GM19372 (cell line): Measurements from ENCODE around the gene TRIM72.
"Not testable (repeated sequence)": the region's sequence is repeated elsewhere in the genome, so short reads cannot be mapped to it uniquely, and the experiment has no call there.

Experiments used
- ATAC-seq: cut with Tn5 transposase; IDR thresholded peaks from one replicate; pipeline ENCODE4 v1.9.1; 2021; ENCODE audit warnings: mild to moderate bottlenecking, low read depth, moderate library complexity; ENCODE audit not compliant: unreplicated experiment

Gene TRIM72

DNA sequence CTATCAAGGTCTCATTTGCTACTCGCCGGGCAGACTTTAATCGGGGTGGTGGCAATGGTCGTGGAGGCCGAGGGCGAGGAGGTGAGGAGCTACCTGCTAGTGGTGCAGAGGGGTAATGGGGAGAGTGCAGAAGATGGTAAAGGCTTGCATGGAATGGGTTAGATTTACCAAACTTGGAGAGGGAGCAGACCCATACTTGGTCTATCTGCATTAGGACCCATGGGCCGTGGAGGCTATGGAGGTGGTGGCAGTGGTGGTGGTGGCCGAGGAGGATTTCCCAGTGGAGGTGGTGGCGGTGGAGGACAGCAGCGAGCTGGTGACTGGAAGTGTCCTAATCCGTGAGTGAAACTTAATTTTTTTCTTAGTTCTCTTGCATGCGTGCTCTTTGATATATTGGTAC lies 23.9 kb upstream of the TRIM72 start:
- ATAC-seq, result no peak

- ATAC-seq, result no peak
These were observed 23.0 kb upstream of the TRIM72 start for GRCh38 chr16:31190818-31191444.

DNA sequence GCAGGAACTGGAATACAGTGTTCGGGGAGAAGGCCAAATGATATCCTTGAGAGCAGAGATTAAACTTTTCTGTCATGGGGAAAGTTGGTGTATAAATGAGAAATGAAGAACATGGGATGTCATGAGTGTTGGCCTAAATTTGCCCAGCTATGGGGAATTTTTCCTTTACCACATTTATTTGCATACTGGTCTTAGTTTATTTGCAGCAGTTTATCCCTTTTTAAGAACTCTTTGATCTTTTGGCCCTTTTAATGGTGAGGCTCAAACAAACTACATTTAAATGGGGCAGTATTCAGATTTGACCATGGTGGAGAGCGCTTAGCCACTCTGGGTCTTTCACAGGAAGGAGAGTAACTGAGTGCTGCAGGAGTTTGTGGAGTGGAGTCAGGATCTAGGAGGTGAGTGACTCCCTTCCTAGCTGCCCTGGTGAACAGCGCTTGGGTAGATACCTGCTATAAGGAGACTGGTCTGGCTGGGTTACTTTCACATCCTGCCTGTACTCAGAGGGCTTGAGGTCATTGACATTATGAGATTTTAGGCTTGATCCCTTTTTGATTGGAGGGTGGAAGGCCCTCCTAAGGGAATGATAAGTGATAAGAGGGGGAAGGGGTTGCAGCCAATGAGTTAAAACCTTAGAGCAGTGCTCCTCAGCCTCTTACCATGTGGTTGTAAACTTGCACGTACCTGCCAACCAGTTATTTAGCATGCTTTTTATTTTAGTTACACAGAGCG lies 22.1 kb upstream of the TRIM72 start:
- no peak for ATAC-seq

GRCh38 chr16:31192856-31193642 lies 20.9 kb upstream of the TRIM72 start:
- no peak for ATAC-seq

- ATAC-seq, result no peak
These were observed 20.0 kb upstream of the TRIM72 start for GRCh38 chr16:31193874-31194273.

GRCh38 chr16:31194898-31195297 lies 19.0 kb upstream of the TRIM72 start:
- ATAC-seq, result no peak

DNA sequence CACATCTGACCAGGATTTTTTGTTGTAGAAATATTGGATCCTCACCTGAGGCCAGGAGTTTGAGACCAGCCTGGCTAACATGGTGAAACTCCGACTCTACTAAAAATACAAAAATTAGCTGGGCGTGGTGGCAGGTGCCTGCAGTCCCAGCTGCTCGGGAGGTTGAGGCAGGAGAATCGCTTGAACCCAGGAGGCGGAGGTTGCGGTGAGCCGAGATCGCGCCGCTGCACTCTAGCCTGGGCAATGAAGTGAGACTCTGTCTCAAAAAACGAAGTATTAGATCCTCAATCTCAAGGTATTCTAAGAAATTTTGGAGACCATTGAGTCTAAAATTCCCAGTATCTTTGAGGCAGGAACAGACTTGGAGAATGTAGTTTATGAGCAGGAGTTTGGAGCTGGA lies 18.1 kb upstream of the TRIM72 start:
- not testable (repeated sequence) for ATAC-seq

DNA sequence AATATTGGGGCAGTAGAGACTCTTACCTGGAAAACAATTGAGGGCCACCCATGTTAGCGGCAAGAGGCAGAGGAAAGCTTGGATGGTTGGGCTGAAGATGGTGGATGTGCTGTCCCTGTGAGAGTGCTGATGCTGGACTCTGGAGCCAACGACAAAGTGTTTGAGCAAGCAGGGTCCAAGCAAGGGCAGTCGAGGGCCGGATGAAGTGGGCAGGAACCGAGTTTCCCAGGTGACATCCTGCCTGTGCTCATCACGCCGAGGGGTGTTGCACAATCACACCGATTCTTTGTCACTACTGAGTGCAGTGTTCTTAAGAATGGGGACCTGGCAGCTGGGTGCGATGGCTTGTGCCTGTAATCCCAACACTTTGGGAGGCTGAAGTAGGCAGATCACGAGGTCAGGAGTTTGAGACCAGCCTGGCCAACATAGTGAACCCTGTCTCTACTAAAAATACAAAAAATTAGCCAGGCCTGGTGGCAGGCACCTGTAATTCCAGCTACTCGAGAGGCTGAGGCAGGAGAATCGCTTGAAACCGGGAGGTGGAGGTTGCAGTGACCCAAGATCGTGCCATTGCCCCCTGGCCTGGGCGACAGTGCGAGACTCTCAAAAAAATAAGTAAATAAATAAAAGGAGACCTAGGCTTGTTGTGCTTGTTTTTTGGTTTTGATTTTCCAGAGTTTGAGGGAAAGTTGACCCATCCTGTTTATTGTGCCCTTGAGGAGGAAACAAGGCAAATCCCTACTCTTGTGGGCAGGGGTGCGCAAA lies 17.4 kb upstream of the TRIM72 start:
- ATAC-seq, result no peak

- no peak for ATAC-seq
These were observed 15.6 kb upstream of the TRIM72 start for GRCh38 chr16:31198207-31198882.

DNA sequence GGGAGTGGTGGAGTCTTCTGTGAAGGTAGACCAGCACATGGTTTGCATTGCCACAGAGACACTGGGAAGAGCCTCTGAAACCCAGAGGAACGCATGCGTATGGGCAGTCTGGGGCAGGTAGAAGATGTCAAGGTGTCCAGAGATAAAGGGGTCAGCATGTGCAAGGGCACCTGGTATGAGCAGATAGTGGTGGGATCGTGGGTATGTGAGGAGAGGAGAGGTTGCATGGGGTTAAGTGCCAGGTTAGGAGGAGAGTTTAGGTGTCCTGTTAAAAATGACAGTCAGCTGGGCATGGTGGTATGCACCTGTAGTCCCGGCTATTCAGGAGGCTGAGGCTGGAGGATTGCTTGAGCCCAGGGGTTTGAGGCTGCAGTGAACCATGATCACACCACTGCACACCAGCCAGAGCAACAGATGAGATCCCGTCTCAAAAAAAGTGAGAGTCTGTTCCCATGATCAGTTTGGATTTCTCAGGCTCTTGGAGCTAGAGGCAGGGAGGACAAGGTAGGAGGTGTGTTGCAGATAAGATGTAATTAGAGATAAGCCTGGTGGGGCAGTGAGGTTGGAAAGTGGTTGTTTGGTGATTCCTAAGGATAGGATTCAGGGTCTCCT lies 14.4 kb upstream of the TRIM72 start:
- ATAC-seq, result no peak

GRCh38 chr16:31200111-31200510 lies 13.8 kb upstream of the TRIM72 start:
- not testable (repeated sequence) for ATAC-seq

- ATAC-seq, result no peak
These were observed 12.9 kb upstream of the TRIM72 start for GRCh38 chr16:31200821-31201568.

- ATAC-seq, result no peak
These were observed 12.1 kb upstream of the TRIM72 start for GRCh38 chr16:31201582-31202413.

GRCh38 chr16:31202414-31203375 lies 11.2 kb upstream of the TRIM72 start, which contains the start of gene PYCARD:
TSS of gene PYCARD (minus strand) at chr16:31202760. CDS start at chr16:31202690, 70 bp downstream.
- no peak for ATAC-seq

GRCh38 chr16:31204871-31205666 lies 8.8 kb upstream of the TRIM72 start:
- ATAC-seq, result no peak

- ATAC-seq, result no peak
These were observed 7.1 kb upstream of the TRIM72 start for GRCh38 chr16:31206776-31207175.
